Tibial artery (tissue), 4 donors: ENCODE data around the gene CFAP54.

ENCODE experiments used
- DNase-seq, 2 donors: peaks; one replicate each; pipeline ENCODE4 v3.0.0-alpha.2; 2019
- H3K27ac ChIP-seq, 2 donors: fragments of 200-600 bp; sonication (generic) in 1 of 2; 1 replicate in 1 of 2; 2 replicates in 1 of 2; pipeline ENCODE4 v1.5.1; 2018 to 2019; ENCODE audit warnings: mild to moderate bottlenecking in 1 of 2
- H3K27me3 ChIP-seq, 2 donors: fragments of 200-600 bp; sonication (generic) in 1 of 2; one replicate each; pipeline versions ENCODE4 v1.5.1 to v1.6.0; 2016 to 2019
- H3K36me3 ChIP-seq, 3 donors: fragments of 200-600 bp; sonication (generic) in 2 of 3; one replicate each; pipeline ENCODE4 v1.5.1; 2016 to 2019; ENCODE audit warnings: mild to moderate bottlenecking in 2 of 3
- H3K4me1 ChIP-seq, 4 donors: fragments of 200-600 bp; sonication (generic) in 2 of 4; 1 replicate in 3 of 4; 2 replicates in 1 of 4; pipeline ENCODE4 v1.5.1; 2016 to 2019
- H3K4me3 ChIP-seq, 2 donors: fragments of 200-600 bp; sonication (generic) in 1 of 2; 1 replicate in 1 of 2; 2 replicates in 1 of 2; pipeline ENCODE4 v1.5.1; 2018 to 2019; ENCODE audit warnings: mild to moderate bottlenecking in 2 of 2
- H3K9me3 ChIP-seq, 3 donors: fragments of 200-600 bp; sonication (generic) in 1 of 3; one replicate each; pipeline ENCODE4 v1.5.1; 2016 to 2019
- intact Hi-C: fragments of 100-400 bp; cut with DNase I; formaldehyde crosslinking; loops from one replicate; pipeline ENCODE4 v1.15.0; 2023; ENCODE audit warnings: low total_unique reads
- TF ChIP-seq, protein P1 (sequence below), 2 experiments: fragments of 200-600 bp in 1 of 2; fragments of 450-650 bp in 1 of 2; IDR thresholded peaks; one replicate each; pipeline ENCODE4 v1.5.1; 2017 to 2019; ENCODE audit warnings: antibody characterized with exemption in 2 of 2, mild to moderate bottlenecking in 1 of 2, moderate library complexity in 1 of 2

CFAP54 gene

DNA sequence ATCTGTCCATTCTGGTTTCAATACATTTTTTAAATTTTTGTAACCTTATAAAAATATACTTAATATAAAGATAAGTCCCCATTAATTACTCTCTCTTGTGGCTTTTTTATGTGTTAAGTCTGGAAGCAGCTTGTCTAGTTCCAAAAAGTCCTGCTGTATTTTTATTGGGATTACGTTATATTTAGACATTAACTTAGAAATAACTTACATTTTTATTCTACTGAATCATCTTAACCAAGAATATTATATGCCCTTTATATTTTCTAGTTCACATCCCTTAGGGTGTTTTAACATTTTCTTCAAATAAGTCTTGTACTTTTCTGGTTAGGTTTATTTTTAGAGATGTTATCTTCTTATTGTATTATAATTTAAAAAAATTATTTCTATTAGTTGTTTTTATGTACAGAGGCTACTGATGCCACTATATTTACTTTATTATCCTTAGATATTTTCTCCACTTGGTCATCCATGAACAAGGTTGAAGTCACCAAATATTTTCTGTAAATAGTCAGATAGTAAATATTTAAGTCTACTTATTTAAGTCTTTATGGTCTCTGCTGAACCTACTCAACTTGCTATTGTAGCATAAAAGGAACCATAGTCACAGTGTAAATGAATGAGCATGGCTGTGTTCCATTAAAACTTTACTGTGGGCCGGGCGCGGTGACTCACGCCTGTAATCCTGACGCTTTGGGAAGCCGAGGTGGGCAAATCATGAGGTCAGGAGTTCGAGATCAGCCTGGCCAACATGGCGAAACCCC is 285.3 kb downstream of the CFAP54 start:
- Histone ChIP-seq H3K27me3 (no peaks in the 10 kb centered on the region), H3K4me1 (no peaks in the 10 kb centered on the region), H3K4me3 (no peak overlapping the region), H3K27ac (no peak overlapping the region), H3K36me3 (no peaks in the 10 kb centered on the region), H3K9me3 (no peaks in the 10 kb centered on the region)
- intact Hi-C loops, result no loop called here
- DNase-seq, result no peak
- TF ChIP-seq, protein P1, sequence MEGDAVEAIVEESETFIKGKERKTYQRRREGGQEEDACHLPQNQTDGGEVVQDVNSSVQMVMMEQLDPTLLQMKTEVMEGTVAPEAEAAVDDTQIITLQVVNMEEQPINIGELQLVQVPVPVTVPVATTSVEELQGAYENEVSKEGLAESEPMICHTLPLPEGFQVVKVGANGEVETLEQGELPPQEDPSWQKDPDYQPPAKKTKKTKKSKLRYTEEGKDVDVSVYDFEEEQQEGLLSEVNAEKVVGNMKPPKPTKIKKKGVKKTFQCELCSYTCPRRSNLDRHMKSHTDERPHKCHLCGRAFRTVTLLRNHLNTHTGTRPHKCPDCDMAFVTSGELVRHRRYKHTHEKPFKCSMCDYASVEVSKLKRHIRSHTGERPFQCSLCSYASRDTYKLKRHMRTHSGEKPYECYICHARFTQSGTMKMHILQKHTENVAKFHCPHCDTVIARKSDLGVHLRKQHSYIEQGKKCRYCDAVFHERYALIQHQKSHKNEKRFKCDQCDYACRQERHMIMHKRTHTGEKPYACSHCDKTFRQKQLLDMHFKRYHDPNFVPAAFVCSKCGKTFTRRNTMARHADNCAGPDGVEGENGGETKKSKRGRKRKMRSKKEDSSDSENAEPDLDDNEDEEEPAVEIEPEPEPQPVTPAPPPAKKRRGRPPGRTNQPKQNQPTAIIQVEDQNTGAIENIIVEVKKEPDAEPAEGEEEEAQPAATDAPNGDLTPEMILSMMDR (IDR thresholded peaks at IDR 0.05), result no peak

- H3K27ac ChIP-seq, result no peak overlapping the region
- no peaks in the 10 kb centered on the region for H3K4me1 ChIP-seq
- no peaks in the 10 kb centered on the region for H3K27me3 ChIP-seq
- TF ChIP-seq, protein P1 (IDR thresholded peaks at IDR 0.05), result no peak
- no peak for DNase-seq
- no peaks in the 10 kb centered on the region for H3K9me3 ChIP-seq
- no peaks in the 10 kb centered on the region for H3K36me3 ChIP-seq
- intact Hi-C loops, result no loop called here
- no peak overlapping the region for H3K4me3 ChIP-seq
Observed at GRCh38 chr12:96776908-96777307, 287.5 kb downstream of the CFAP54 start.

GRCh38 chr12:96780330-96780729 is 291.0 kb downstream of the CFAP54 start:
- TF ChIP-seq, protein P1 (IDR thresholded peaks at IDR 0.05), result no peak
- no peaks in the 10 kb centered on the region for H3K36me3 ChIP-seq
- H3K9me3 ChIP-seq, result no peaks in the 10 kb centered on the region
- no peaks in the 10 kb centered on the region for H3K4me1 ChIP-seq
- no peak overlapping the region for H3K27ac ChIP-seq
- intact Hi-C loops, result no loop called here
- H3K27me3 ChIP-seq, result no peaks in the 10 kb centered on the region
- no peak overlapping the region for H3K4me3 ChIP-seq
- DNase-seq, result no peak

- intact Hi-C loops, result no loop called here
- H3K4me3 ChIP-seq, result no peak overlapping the region
- H3K27me3 ChIP-seq, result no peaks in the 10 kb centered on the region
- no peaks in the 10 kb centered on the region for H3K36me3 ChIP-seq
- TF ChIP-seq, protein P1 (IDR thresholded peaks at IDR 0.05), result no peak
- DNase-seq, result no peak
- no peak overlapping the region for H3K27ac ChIP-seq
- no peaks in the 10 kb centered on the region for H3K4me1 ChIP-seq
- H3K9me3 ChIP-seq, result no peaks in the 10 kb centered on the region
Observed at GRCh38 chr12:96786791-96787190, 297.4 kb downstream of the CFAP54 start.

- peaks cover 0 to 8% (median 4%) of the 10 kb centered on the region in 3 donors for H3K9me3 ChIP-seq
- no peaks in the 10 kb centered on the region for H3K27me3 ChIP-seq
- DNase-seq, result no peak
- intact Hi-C loops, result no loop called here
- H3K4me3 ChIP-seq, result no peak overlapping the region
- no peak overlapping the region for H3K27ac ChIP-seq
- H3K36me3 ChIP-seq, result no peaks in the 10 kb centered on the region
- TF ChIP-seq, protein P1 (IDR thresholded peaks at IDR 0.05), result no peak
- no peaks in the 10 kb centered on the region for H3K4me1 ChIP-seq
Observed at GRCh38 chr12:96803969-96804368, 314.6 kb downstream of the CFAP54 start.
